ENCODE data around the gene VDAC1.
"Not testable (repeated sequence)": the region's sequence is repeated elsewhere in the genome, so short reads cannot be mapped to it uniquely, and the experiment has no call there.

The VDAC1 gene

GRCh38 chr5:134004626-134005416 lies at the start of gene VDAC1:
TSS of gene VDAC1 (minus strand) at chr5:134004975. CDS start at chr5:133993012, 11,963 bp downstream.
- peak; percentile 48 to 77 for DNase-seq

- no peak for DNase-seq
Observed at GRCh38 chr5:134053840-134054338, 49.1 kb upstream of the VDAC1 start.

- DNase-seq, result no peak
Observed at GRCh38 chr5:134053314-134053839, 48.6 kb upstream of the VDAC1 start.

- DNase-seq, result no peak
Observed at GRCh38 chr5:134051305-134051704, 46.5 kb upstream of the VDAC1 start.

- DNase-seq, result no peak
Observed at GRCh38 chr5:134048864-134049263, 44.1 kb upstream of the VDAC1 start.

- no peak for DNase-seq
Observed at GRCh38 chr5:134047687-134048056, 42.9 kb upstream of the VDAC1 start.

- no peak for DNase-seq
Observed at GRCh38 chr5:134046801-134047686, 42.3 kb upstream of the VDAC1 start.

GRCh38 chr5:134046330-134046729 lies 41.6 kb upstream of the VDAC1 start:
- DNase-seq, result no peak

GRCh38 chr5:134043793-134044792 lies 39.3 kb upstream of the VDAC1 start:
- no peak for DNase-seq

- no peak for DNase-seq
Observed at GRCh38 chr5:134041570-134042411, 37.0 kb upstream of the VDAC1 start.

GRCh38 chr5:134038138-134038537 lies 33.4 kb upstream of the VDAC1 start:
- DNase-seq, result no peak

- DNase-seq, result no peak
Observed at GRCh38 chr5:134037160-134037559, 32.4 kb upstream of the VDAC1 start.

- DNase-seq, result no peak
Observed at GRCh38 chr5:134034326-134034725, 29.6 kb upstream of the VDAC1 start.

GRCh38 chr5:134030303-134030964 lies 25.7 kb upstream of the VDAC1 start:
- DNase-seq, result not testable (repeated sequence)

GRCh38 chr5:134029156-134029555 lies 24.4 kb upstream of the VDAC1 start:
- no peak for DNase-seq

GRCh38 chr5:134028496-134028895 lies 23.7 kb upstream of the VDAC1 start:
- DNase-seq, result no peak

GRCh38 chr5:134027288-134027615 lies 22.5 kb upstream of the VDAC1 start:
- DNase-seq, result no peak

GRCh38 chr5:134026521-134027287 lies 21.9 kb upstream of the VDAC1 start:
- no peak for DNase-seq

GRCh38 chr5:134025786-134026185 lies 21.0 kb upstream of the VDAC1 start:
- DNase-seq, result no peak

GRCh38 chr5:134024811-134025210 lies 20.0 kb upstream of the VDAC1 start:
- DNase-seq, result no peak
